GM12878 (cell line): ENCODE data around the gene ADGRB2.

ENCODE experiments used
- NFIC ChIP-seq: IDR thresholded peaks from 2 replicates; pipeline ENCODE4 v1.6.1; 2012; ENCODE audit warnings: low read depth, mild to moderate bottlenecking, inconsistent platforms, low read length, moderate library complexity
- TF ChIP-seq, protein P1 (sequence below), 3 experiments: IDR thresholded peaks in 2 of 3; conservative IDR thresholded peaks in 1 of 3; 2 replicates each; pipeline ENCODE4 v1.5.1; 2011; ENCODE audit warnings: low read depth in 3 of 3, low read length in 3 of 3, mild to moderate bottlenecking in 3 of 3, control low read depth in 2 of 3, moderate library complexity in 2 of 3, inconsistent platforms in 1 of 3, mixed read lengths in 1 of 3; ENCODE audit not compliant: control insufficient read depth in 2 of 3, insufficient read depth in 1 of 3; ENCODE audit errors: extremely low read depth in 1 of 3

DNA sequence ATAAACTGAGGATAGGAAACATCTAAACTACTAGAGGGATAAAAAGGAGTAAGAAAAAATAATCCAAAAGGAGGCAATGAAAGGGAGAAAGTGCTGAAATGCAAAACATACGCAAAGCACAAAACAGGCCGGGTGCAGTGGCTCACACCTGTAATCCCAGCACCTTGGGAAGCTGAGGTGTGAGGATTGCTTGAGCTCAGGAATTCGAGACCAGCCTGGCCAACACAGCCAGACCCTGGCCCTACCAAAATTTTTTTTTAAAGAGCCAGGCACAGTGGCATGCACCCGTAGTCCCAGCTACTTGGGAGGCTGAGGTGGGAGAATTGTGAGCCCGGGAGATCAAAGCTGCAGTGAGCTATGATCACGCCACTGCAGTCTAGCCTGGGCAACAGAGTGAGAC lies 41.2 kb upstream of the ADGRB2 start:
- TF ChIP-seq, protein P1, sequence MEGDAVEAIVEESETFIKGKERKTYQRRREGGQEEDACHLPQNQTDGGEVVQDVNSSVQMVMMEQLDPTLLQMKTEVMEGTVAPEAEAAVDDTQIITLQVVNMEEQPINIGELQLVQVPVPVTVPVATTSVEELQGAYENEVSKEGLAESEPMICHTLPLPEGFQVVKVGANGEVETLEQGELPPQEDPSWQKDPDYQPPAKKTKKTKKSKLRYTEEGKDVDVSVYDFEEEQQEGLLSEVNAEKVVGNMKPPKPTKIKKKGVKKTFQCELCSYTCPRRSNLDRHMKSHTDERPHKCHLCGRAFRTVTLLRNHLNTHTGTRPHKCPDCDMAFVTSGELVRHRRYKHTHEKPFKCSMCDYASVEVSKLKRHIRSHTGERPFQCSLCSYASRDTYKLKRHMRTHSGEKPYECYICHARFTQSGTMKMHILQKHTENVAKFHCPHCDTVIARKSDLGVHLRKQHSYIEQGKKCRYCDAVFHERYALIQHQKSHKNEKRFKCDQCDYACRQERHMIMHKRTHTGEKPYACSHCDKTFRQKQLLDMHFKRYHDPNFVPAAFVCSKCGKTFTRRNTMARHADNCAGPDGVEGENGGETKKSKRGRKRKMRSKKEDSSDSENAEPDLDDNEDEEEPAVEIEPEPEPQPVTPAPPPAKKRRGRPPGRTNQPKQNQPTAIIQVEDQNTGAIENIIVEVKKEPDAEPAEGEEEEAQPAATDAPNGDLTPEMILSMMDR (IDR thresholded peaks at IDR 0.05 in 2 of 3, conservative IDR thresholded peaks at IDR 0.05 in 1 of 3; ENCODE audit: control insufficient read depth in 2 of 3, extremely low read depth in 1 of 3, insufficient read depth in 1 of 3, low read depth in 3 of 3, low read length in 3 of 3) = no peak
- no peak for TF ChIP-seq NFIC
